22Rv1 (cell line): ENCODE measurements around the gene ABHD16A.
A peak's percentile ranks its signal among the peaks of the same experiment; 100 is the strongest.

Source experiments
- H3K27ac ChIP-seq: fragments of 450-650 bp; 2 replicates; pipeline ENCODE4 v1.5.1; 2017
- ZFX ChIP-seq: fragments of 450-650 bp; IDR thresholded peaks from 2 replicates; pipeline ENCODE4 v1.6.1; 2017; ENCODE audit warnings: antibody characterized with exemption, borderline replicate concordance
- TF ChIP-seq, protein P1 (sequence below): fragments of 450-650 bp; IDR thresholded peaks from 2 replicates; pipeline ENCODE4 v1.5.1; 2017; ENCODE audit warnings: mild to moderate bottlenecking

ABHD16A gene

GRCh38 chr6:31691078-31691463 is 12.1 kb downstream of the ABHD16A start:
- TF ChIP-seq ZFX, result no peak
- TF ChIP-seq, protein P1, sequence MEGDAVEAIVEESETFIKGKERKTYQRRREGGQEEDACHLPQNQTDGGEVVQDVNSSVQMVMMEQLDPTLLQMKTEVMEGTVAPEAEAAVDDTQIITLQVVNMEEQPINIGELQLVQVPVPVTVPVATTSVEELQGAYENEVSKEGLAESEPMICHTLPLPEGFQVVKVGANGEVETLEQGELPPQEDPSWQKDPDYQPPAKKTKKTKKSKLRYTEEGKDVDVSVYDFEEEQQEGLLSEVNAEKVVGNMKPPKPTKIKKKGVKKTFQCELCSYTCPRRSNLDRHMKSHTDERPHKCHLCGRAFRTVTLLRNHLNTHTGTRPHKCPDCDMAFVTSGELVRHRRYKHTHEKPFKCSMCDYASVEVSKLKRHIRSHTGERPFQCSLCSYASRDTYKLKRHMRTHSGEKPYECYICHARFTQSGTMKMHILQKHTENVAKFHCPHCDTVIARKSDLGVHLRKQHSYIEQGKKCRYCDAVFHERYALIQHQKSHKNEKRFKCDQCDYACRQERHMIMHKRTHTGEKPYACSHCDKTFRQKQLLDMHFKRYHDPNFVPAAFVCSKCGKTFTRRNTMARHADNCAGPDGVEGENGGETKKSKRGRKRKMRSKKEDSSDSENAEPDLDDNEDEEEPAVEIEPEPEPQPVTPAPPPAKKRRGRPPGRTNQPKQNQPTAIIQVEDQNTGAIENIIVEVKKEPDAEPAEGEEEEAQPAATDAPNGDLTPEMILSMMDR, result no peak
- no peak overlapping the region for H3K27ac ChIP-seq

DNA sequence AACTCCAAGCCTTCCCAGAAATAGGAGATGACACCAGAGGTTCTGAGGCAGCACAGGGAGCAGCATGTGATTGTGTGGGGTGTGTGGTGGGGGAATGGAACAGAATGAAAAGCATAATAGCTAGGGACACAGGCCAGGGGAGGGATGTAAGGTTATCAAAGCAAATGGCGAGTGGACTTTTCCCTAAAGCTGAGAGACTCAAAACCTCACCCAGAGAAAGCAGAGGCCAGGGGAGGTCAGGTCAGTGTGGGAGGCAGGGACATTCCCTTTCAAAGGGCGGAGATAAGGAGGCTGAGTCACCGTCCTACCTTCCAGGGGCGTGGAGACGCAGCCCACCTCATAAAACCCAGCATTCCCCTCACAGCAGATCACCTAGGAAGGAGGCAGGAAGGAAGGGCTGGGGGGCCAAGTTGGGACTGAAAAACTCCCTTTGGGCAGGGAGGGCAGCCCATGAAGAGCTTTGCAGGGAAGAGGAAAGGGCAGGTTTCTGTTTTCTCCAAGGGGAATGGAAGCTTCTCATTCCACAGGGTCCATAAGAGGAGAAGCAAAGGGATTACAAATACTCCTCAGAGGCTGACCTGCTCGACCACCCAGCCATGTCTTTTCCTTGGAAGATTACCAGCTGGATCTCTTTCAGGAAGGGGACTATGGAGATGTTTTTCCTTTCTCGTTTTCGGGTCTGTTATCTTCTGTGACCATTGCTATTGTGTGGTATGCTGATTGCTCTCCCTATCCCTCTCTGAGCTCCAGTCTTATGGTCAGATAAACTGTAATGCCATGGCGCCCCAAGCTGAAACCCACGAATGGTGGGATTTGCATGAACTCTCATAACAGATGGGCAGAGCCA is 12.7 kb downstream of the ABHD16A start:
- H3K27ac ChIP-seq, result no peak overlapping the region
- no peak for TF ChIP-seq ZFX
- TF ChIP-seq, protein P1, result no peak

DNA sequence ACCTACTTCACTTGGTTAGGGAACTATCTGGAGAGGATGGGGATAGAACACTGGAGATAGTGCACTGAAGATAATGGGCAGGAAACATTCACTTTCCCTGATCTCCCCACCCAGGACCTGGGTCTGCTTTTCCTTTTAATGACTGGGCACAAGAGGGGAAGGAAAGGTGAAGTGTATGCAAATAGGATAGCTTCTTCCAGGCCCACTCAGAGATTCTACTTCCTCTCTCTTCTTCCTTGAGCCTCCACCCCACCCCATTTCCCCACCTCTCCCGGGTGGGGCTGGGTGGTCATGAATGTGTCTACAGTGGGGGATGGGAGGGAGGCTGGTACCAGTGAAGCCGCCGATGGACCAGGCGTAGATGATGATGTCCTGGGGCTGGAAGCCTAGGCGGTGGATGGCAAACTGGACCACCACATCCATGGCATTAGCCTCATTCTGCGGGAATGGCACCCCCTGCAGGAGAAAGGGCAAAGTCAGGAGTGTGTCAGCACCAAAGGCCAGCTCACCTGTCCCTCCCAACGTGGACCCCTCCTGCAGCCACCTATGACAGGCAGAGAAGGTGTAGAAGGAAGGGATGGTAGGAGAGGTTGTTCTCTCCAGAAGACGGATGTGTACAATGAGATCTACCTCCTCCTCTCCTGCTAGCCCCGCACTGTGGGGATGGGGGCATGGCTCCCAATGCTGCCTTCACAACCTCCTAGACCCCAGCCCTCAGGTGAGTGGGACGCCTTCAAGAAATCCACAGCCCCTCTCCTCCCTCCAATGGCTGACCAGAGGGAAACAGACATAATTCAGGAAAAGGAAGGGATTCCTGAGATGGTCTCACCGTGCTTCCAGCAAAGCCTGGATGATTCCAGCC is 13.6 kb downstream of the ABHD16A start:
- TF ChIP-seq ZFX, result no peak
- TF ChIP-seq, protein P1, result peak; percentile 66
- H3K27ac ChIP-seq, result no peak overlapping the region

- H3K27ac ChIP-seq, result no peak overlapping the region
Measured at GRCh38 chr6:31687860-31688693, 15.0 kb downstream of the ABHD16A start.

GRCh38 chr6:31687321-31687720 is 15.8 kb downstream of the ABHD16A start:
- TF ChIP-seq, protein P1, result no peak
- TF ChIP-seq ZFX, result no peak
- H3K27ac ChIP-seq, result no peak overlapping the region

More at GRCh38 chr6:31687860-31688693, 15.0 kb downstream of the ABHD16A start:
- TF ChIP-seq, protein P1, result no peak
- no peak for TF ChIP-seq ZFX

- no peak overlapping the region for H3K27ac ChIP-seq
- TF ChIP-seq ZFX, result no peak
- TF ChIP-seq, protein P1, result no peak
Measured at GRCh38 chr6:31686483-31686882, 16.6 kb downstream of the ABHD16A start.
